HL-60 (cell line): Measurements from ENCODE around the gene CCR5.
A peak's percentile ranks its signal among the peaks of the same experiment; 100 is the strongest.

Experiments used
- DNase-seq, 2 experiments: peaks; one replicate each; pipeline ENCODE4 v3.0.0-alpha.2; 2010 to 2020; ENCODE audit warnings: low read depth in 1 of 2, low spot score in 1 of 2
- H3K27ac ChIP-seq: fragments of 250-450 bp; sonication (Bioruptor Pico); replicated peaks from 2 replicates; pipeline ENCODE4 v1.5.1; 2020; ENCODE audit warnings: mild to moderate bottlenecking, moderate library complexity
- H3K27me3 ChIP-seq: fragments of 250-450 bp; sonication (Bioruptor Pico); 2 replicates; pipeline ENCODE4 v1.5.1; 2021; ENCODE audit warnings: mild to moderate bottlenecking, moderate library complexity; ENCODE audit not compliant: insufficient read depth, poor library complexity, severe bottlenecking
- H3K4me3 ChIP-seq: replicated peaks from 2 replicates; pipeline ENCODE4 v1.5.1; 2011; ENCODE audit warnings: mild to moderate bottlenecking, control low read depth, low read length; ENCODE audit not compliant: insufficient read depth
- GABPA ChIP-seq: IDR thresholded peaks from 2 replicates; pipeline ENCODE4 v1.6.1; 2012; ENCODE audit warnings: low read depth
- POLR2AphosphoS5 ChIP-seq: IDR thresholded peaks from 2 replicates; pipeline ENCODE4 v1.6.1; 2012; ENCODE audit warnings: low read depth
- REST ChIP-seq: IDR thresholded peaks from 2 replicates; pipeline ENCODE4 v1.6.1; 2012; ENCODE audit warnings: low read depth; ENCODE audit not compliant: insufficient replicate concordance
- SPI1 ChIP-seq: IDR thresholded peaks from 2 replicates; pipeline ENCODE4 v1.6.1; 2012; ENCODE audit warnings: low read depth, mild to moderate bottlenecking, borderline replicate concordance
- TF ChIP-seq, protein P1 (sequence below): IDR thresholded peaks from one replicate; pipeline ENCODE4 v1.5.1; 2011; ENCODE audit warnings: low read length, control low read depth, inconsistent platforms; ENCODE audit not compliant: insufficient read depth

Gene CCR5

DNA sequence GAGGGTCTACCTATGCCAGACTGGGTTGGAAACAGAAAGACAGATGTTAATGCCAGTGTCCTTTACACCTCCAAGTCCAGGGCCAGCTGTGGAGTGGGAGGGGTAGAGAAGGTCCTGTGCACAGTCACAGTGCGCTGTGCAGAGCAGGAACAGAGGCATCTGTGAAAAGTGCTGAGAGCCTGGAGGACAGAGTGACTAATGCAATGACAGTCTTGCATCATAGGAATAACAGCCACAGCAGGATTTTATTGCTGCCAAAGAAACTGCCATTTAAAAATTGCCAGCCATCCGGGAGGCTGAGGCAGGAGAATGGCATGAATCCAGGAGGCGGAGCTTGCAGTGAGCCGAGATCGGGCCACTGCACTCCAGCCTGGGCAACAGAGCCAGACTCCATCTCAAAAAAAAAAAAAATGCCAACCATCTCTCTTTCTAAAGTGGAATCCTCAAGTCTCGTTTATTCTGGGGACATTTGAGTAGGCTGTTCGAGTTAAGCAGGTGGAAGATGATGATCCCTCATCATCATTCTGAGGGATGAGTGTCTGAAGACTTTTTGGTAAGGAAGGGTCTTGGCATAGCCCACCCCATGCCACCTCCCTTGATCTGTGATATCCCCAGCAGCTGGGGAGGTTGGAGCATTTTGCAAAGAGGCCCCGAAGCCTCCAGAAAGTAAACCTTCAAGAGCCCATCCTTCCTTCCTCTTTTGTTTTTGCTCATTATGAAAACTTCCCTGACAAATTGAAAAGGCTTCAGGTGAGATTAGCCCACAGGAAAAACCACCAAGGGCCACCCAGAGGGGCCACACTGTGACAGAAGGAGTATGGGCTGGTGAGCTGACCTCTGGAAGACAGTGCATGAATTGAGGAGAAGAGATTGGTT lies 9.1 kb upstream of the CCR5 start:
- H3K27ac ChIP-seq = peak overlapping the region; percentile 70
- H3K27me3 ChIP-seq = no peaks in the 10 kb centered on the region
- H3K4me3 ChIP-seq = no peak overlapping the region
- DNase-seq = peak; percentile 89 to 90
- TF ChIP-seq GABPA (0 out of 2 replicates have a peak, but pooled peaks have one; percentile 20), REST (no peak), POLR2AphosphoS5 (peak; percentile 78), SPI1 (0 out of 2 replicates have a peak, but pooled peaks have one; percentile 20)
- TF ChIP-seq, protein P1, sequence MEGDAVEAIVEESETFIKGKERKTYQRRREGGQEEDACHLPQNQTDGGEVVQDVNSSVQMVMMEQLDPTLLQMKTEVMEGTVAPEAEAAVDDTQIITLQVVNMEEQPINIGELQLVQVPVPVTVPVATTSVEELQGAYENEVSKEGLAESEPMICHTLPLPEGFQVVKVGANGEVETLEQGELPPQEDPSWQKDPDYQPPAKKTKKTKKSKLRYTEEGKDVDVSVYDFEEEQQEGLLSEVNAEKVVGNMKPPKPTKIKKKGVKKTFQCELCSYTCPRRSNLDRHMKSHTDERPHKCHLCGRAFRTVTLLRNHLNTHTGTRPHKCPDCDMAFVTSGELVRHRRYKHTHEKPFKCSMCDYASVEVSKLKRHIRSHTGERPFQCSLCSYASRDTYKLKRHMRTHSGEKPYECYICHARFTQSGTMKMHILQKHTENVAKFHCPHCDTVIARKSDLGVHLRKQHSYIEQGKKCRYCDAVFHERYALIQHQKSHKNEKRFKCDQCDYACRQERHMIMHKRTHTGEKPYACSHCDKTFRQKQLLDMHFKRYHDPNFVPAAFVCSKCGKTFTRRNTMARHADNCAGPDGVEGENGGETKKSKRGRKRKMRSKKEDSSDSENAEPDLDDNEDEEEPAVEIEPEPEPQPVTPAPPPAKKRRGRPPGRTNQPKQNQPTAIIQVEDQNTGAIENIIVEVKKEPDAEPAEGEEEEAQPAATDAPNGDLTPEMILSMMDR = no peak

GRCh38 chr3:46365041-46365440 lies 5.7 kb upstream of the CCR5 start:
- TF ChIP-seq POLR2AphosphoS5 = no peak
- no peak for TF ChIP-seq SPI1
- TF ChIP-seq GABPA = no peak
- TF ChIP-seq, protein P1 = no peak
- TF ChIP-seq REST = no peak
- DNase-seq = no peak
- no peak overlapping the region for H3K27ac ChIP-seq
- H3K4me3 ChIP-seq = no peak overlapping the region
- H3K27me3 ChIP-seq = no peaks in the 10 kb centered on the region

DNA sequence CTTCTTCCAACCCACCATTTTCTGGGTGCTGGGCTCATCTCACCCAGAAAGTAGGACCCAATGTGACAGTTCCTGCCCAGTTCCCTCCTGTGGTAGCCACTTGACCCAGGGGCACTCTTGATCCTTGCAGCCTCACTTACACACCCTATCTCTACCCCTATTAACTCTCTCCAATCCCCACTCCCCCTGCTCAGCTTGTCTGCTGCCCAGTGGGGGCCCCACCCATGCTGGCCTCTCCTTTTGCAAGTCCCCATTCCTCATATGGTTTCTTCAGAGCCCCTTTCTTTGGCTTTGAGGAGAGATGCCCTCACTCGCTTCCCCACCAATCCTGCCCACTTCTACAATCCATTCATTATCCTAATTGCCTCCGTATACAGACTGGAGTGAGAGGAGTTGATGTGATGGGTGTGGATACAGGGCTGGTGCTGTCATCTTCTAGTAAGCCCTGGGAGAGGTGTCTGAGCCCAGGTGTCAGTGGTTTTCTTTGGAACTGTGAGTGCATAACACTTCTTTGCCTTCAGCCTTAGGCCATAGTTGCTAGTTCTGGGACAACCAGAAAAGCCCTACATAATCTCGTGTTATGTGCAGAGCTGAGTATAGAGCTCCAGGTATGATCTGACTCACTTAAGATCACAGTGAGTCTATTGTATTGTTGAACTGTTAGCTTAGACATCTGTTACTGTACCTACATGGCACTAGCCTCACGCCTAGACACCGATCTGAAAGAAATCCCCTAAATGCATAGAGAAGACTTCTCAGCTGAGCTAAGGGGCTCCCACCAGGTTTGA lies 4.8 kb upstream of the CCR5 start:
- Histone ChIP-seq H3K27ac (no peak overlapping the region), H3K4me3 (no peak overlapping the region), H3K27me3 (no peaks in the 10 kb centered on the region)
- no peak for DNase-seq
- no peak for TF ChIP-seq GABPA
- no peak for TF ChIP-seq SPI1
- no peak for TF ChIP-seq REST
- TF ChIP-seq, protein P1 = no peak
- TF ChIP-seq POLR2AphosphoS5 = no peak
